ENCODE measurements around the gene LAPTM5.

DNA sequence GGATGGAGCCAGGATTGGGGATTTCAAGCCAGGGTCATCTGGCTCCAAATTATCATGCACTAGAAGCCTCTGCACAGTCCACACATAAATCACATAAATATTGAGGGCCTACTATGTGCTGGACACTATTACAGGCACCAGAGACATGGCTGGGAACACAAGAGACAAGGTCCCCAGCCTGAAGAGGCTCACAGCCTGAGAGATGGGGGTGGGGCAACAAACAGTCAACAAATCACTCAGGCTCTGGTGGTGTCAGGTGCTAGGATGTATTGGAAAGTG lies 41.6 kb upstream of the LAPTM5 start:
- TF ChIP-seq TAF1 (IDR thresholded peaks at IDR 0.05; ENCODE audit: low read depth, low read length) (no peak), POLR2A (IDR thresholded peaks at IDR 0.05; ENCODE audit: control extremely low read depth in 1 of 2, low read depth in 2 of 2, low read length in 2 of 2) (no peak)
